ENCODE data around the gene APOL2. TPM values are rescaled to one million over a fixed set of nuclear protein-coding genes. Genes with fewer than 3 reads are reported as not detected.

Gene APOL2
- total and polyA plus RNA-seq, 4 donors = 29.5 to 46.3 (median 35.3) TPM

DNA sequence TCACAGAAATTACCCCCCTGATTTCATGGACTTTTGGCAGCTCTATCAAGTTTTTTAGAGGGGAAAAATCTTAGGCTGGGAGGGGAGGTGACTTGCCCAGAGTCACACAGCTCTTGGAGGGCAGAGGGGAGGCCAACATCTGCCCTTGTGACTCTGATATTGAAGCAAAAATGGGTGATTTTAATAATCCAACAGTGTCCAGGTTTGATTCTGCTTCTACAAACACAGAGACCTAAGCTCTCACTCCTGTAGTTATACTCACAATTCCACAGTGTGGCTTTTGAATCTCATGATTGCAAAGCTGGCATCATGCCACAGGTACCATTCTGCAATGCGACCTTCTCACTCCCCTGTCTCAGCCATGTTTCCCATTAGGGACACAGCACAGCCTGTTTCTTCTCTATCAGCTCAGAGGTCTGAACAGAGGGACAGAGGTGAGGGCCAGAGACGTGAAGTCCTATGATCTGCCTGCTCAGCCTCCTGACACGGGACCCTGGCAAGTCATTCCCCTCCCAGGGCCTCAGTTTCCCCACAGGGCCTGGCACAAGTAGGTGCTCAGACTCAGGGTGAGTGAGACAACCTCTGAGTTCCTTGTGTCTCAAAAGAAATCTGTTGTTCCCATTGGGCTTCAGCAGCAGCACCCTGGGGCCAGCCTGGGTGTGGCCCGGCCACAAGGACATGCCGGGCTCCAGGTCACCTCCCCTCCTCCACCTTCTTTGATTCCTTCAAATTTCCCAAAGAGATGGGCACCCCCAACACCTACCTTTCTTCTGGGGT, 766 bp downstream of the APOL2 start:
- Histone ChIP-seq H3K27me3 (ENCODE audit: control insufficient read depth in 3 of 3, insufficient read depth in 3 of 3, low read length in 2 of 3) (no peaks in the 10 kb centered on the region), H3K9ac (ENCODE audit: insufficient read depth in 1 of 2, low read length in 2 of 2) (peak overlapping the region; percentile 4 to 98), H3K36me3 (ENCODE audit: control insufficient read depth in 4 of 4, insufficient read depth in 4 of 4, low read length in 4 of 4) (peaks cover 0 to 6% (median under 1%) of the 10 kb centered on the region in 4 donors), H3K9me3 (ENCODE audit: control insufficient read depth in 4 of 4, insufficient read depth in 3 of 4, low read length in 3 of 4) (no peaks in the 10 kb centered on the region), H3K4me3 (peak overlapping the region; percentile 82), H3K4me1 (ENCODE audit: control insufficient read depth in 5 of 5, insufficient read depth in 5 of 5, low read length in 5 of 5) (peaks cover 12 to 33% (median 16%) of the 10 kb centered on the region in 5 donors), H3K27ac (ENCODE audit: low read depth in 1 of 2, low read length in 1 of 2) (peak overlapping the region; percentile 95 to 96)
- ATAC-seq (ENCODE audit: insufficient read depth, low FRiP score) (peak; percentile 4), DNase-seq (peak; percentile 42 to 76 (median 58))
- TF ChIP-seq, protein P1, sequence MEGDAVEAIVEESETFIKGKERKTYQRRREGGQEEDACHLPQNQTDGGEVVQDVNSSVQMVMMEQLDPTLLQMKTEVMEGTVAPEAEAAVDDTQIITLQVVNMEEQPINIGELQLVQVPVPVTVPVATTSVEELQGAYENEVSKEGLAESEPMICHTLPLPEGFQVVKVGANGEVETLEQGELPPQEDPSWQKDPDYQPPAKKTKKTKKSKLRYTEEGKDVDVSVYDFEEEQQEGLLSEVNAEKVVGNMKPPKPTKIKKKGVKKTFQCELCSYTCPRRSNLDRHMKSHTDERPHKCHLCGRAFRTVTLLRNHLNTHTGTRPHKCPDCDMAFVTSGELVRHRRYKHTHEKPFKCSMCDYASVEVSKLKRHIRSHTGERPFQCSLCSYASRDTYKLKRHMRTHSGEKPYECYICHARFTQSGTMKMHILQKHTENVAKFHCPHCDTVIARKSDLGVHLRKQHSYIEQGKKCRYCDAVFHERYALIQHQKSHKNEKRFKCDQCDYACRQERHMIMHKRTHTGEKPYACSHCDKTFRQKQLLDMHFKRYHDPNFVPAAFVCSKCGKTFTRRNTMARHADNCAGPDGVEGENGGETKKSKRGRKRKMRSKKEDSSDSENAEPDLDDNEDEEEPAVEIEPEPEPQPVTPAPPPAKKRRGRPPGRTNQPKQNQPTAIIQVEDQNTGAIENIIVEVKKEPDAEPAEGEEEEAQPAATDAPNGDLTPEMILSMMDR (IDR thresholded peaks at IDR 0.05; ENCODE audit: control extremely low read depth, extremely low read depth) = no peak
- 0 to 1% methylated on average over 5 of the region's 5 CpGs for WGBS, 2 donors

DNA sequence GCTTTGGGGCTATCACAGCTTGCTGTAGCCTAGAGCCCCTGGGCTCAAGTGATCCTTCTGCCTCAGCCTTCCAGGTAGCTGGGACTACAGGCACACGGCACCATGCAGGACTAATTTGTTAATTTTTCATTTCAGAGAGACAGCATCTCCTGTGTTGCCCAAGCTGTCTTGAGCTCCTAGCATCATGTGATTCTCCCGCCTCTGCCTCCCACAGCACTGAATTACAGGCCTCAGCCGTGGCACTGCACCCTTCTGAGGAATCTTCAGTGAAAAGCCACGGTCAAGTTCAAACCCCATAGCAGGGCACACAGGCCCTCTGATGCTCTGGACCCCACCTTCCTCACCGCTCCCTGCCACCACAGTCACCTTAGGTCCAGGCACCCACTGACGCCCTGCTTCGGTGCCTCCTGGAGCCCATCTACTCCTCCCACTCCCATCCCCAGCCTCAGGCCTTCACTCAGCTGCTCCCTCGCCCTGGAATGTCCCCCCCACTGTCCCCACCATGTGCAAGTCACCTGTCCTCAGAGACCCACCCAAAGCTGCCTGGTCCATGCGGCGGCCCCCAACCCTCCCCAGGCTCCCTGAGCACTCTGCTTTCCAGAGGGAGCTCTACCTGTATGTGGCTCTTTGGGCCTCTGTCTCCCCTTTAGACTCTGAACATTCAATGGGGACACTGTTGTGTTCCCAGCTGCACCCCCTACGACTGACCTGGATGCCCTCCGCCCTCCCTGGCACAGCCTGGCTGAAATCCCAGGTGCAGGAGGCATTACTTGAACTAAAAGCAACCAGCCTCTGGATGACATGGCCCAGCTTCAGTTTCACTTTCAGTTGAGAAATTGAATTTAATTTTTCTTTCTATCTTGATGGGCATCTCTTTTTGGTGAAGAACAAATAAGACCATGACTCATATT, 1.6 kb downstream of the APOL2 start:
- Histone ChIP-seq H3K4me3 (peak overlapping the region; percentile 34), H3K27ac (ENCODE audit: low read depth in 1 of 2, low read length in 1 of 2) (peak overlapping the region; percentile 95 to 96)

DNA sequence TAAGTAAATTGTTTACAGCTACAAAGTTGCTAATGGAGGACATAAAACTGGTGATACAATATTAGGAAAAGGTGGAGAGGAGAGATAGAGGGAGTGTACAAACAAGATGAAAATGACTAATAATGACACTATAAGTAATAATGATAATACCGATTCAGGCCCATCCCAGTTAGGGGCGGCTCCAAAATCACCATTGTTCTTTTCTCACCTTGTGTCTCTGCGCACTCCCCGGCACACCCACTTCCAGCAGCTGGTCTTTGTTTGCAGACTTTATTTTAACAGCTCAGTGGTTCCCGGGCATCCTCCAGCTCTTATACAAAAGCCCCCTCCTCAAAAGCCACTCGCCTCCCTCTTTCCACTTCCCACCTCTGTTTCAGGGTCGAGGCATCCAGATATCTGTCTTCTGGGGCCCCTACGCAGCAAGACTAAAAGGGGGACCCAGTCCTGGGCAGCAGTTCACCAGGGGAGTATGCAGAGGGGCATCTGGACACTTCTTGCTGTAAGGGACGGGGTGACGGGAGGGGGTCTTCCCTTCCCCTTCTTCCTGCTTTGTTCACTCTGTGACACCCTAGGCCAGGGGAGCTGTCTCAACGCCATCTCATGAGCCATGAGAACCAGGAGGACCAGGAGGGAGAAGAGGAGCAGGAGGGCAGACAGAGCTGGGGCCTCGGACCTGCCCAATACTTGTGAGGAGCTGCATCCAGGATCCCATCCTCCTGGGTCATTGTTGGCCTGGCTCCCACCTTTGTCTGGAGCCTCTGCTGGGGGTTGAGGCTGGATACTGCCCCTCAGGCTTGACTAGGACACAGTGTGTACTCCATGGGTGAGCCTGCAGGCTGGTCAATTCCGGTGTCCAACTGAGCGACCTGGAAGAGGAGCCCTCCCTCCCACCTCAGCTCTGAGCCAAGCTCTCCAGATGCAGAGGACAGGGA, 2.7 kb downstream of the APOL2 start:
- DNase-seq (no peak), ATAC-seq (ENCODE audit: insufficient read depth, low FRiP score) (no peak)
- 69 to 85% methylated on average over 14 of the region's 14 CpGs for WGBS, 2 donors
- Histone ChIP-seq H3K9ac (ENCODE audit: insufficient read depth in 1 of 2, low read length in 2 of 2) (no peak overlapping the region), H3K36me3 (ENCODE audit: control insufficient read depth in 4 of 4, insufficient read depth in 4 of 4, low read length in 4 of 4) (peaks cover 5 to 17% (median 8%) of the 10 kb centered on the region in 4 donors), H3K9me3 (ENCODE audit: control insufficient read depth in 4 of 4, insufficient read depth in 3 of 4, low read length in 3 of 4) (no peaks in the 10 kb centered on the region), H3K27ac (ENCODE audit: low read depth in 1 of 2, low read length in 1 of 2) (no peak overlapping the region), H3K4me3 (no peak overlapping the region), H3K27me3 (ENCODE audit: control insufficient read depth in 3 of 3, insufficient read depth in 3 of 3, low read length in 2 of 3) (no peaks in the 10 kb centered on the region), H3K4me1 (ENCODE audit: control insufficient read depth in 5 of 5, insufficient read depth in 5 of 5, low read length in 5 of 5) (peaks cover 12 to 33% (median 16%) of the 10 kb centered on the region in 5 donors)
- TF ChIP-seq, protein P1 (IDR thresholded peaks at IDR 0.05; ENCODE audit: control extremely low read depth, extremely low read depth) = no peak

More for the DNA sequence above, 1.6 kb downstream of the APOL2 start:
- no peaks in the 10 kb centered on the region for H3K9me3 ChIP-seq (ENCODE audit: control insufficient read depth in 4 of 4, insufficient read depth in 3 of 4, low read length in 3 of 4)
- H3K4me1 ChIP-seq (ENCODE audit: control insufficient read depth in 5 of 5, insufficient read depth in 5 of 5, low read length in 5 of 5) = peaks cover 12 to 33% (median 16%) of the 10 kb centered on the region in 5 donors
- H3K9ac ChIP-seq (ENCODE audit: insufficient read depth in 1 of 2, low read length in 2 of 2) = peak overlapping the region in 1 of 2 donors; percentile 98
- H3K27me3 ChIP-seq (ENCODE audit: control insufficient read depth in 3 of 3, insufficient read depth in 3 of 3, low read length in 2 of 3) = no peaks in the 10 kb centered on the region
- DNase-seq = no peak
- peaks cover 0 to 11% (median 5%) of the 10 kb centered on the region in 4 donors for H3K36me3 ChIP-seq (ENCODE audit: control insufficient read depth in 4 of 4, insufficient read depth in 4 of 4, low read length in 4 of 4)
- ATAC-seq (ENCODE audit: insufficient read depth, low FRiP score) = no peak
- TF ChIP-seq, protein P1 (IDR thresholded peaks at IDR 0.05; ENCODE audit: control extremely low read depth, extremely low read depth) = no peak
- WGBS, 2 donors = 55 to 60% methylated on average over 12 of the region's 12 CpGs
